ENCODE measurements around the gene GFY.

The GFY gene

DNA sequence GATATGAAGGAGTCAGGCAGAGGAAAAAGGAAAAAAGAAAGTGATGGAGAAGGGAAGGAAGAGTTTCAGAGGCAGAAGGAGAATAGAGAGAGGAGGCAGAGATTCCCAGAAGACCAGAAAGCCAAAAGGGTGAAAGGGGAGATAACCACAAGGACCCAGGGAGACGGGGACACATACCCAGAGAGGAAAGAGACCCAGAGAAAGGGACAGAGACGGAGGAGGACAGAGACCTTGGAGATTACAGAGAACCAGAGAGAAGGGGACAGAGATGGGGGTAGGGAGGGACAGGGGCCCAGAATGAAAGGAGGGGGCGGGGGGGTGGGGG, 3.3 kb upstream of the GFY start:
- no peak for TF ChIP-seq Cebpa-rat (IDR thresholded peaks at IDR 0.05)
- peaks cover 57 to 82% (median 78%) of the 10 kb centered on the region in 10 experiments for H3K4me1 ChIP-seq
- H3K9ac ChIP-seq: no peak overlapping the region
- peaks cover 74 to 83% (median 80%) of the 10 kb centered on the region in 11 experiments for H3K27me3 ChIP-seq
- peaks cover 0 to 9% (median 4%) of the 10 kb centered on the region in 11 experiments; a peak in 11 of 22 replicates for H3K9me3 ChIP-seq (replicated peaks in 1 of 11)
- peaks cover 0 to 14% (median 6%) of the 10 kb centered on the region in 11 experiments; a peak in 11 of 22 replicates for H4K20me1 ChIP-seq
- no peak overlapping the region for H3K4me2 ChIP-seq
- no peak overlapping the region for H3K27ac ChIP-seq
- no peak overlapping the region for H3K4me3 ChIP-seq
- H3K36me3 ChIP-seq: no peaks in the 10 kb centered on the region

DNA sequence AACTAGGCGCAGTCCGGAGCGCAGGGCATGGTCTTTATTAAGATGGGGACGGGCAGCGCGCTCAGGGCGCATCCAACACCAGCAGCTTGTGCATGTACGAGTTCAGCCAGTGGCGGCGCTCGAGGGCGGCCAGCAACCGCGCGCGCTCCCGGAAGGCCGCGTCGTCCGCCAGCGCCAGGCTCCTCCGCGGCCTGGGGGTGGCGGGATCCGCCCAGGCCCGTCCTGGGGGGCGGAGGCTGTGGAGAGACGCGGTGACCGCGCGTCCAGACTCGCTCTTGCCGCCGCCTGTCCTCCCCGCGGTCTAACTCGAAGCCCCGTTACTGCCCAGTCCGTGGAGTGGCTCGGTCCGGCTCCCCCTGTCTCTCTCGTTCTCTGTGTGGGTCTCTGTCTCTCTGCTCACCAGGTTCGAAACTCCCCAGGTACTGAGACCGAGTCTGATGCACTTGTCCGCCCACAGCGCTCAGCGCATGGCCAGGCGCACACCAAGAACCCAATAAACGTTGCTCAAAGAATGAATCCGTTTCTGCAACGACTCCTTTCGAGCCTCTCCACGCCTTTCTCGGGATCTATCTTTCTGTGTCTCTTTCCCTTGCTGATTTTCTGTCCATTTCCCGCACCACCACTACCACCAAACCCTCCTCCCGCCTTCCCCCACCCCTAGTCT, 2.6 kb upstream of the GFY start:
- peaks cover 0 to 9% (median 4%) of the 10 kb centered on the region in 11 experiments; a peak in 11 of 22 replicates for H3K9me3 ChIP-seq (replicated peaks in 1 of 11)
- H4K20me1 ChIP-seq: peaks cover 0 to 14% (median 6%) of the 10 kb centered on the region in 11 experiments; a peak in 11 of 22 replicates
- H3K36me3 ChIP-seq: no peaks in the 10 kb centered on the region
- peaks cover 50 to 81% (median 77%) of the 10 kb centered on the region in 10 experiments for H3K4me1 ChIP-seq
- H3K27ac ChIP-seq: no peak overlapping the region
- peaks cover 81 to 90% (median 87%) of the 10 kb centered on the region in 11 experiments for H3K27me3 ChIP-seq
- TF ChIP-seq Cebpa-rat (IDR thresholded peaks at IDR 0.05): no peak
- peak overlapping the region in 8 of 10 experiments; percentile 26 to 54 (median 32); a peak in 12 of 20 replicates for H3K4me3 ChIP-seq
- peak overlapping the region; percentile 51 to 86 (median 72) for H3K4me2 ChIP-seq
- H3K9ac ChIP-seq: peak overlapping the region in 2 of 11 experiments; percentile 11 to 29; a peak in 1 of 22 replicates

DNA sequence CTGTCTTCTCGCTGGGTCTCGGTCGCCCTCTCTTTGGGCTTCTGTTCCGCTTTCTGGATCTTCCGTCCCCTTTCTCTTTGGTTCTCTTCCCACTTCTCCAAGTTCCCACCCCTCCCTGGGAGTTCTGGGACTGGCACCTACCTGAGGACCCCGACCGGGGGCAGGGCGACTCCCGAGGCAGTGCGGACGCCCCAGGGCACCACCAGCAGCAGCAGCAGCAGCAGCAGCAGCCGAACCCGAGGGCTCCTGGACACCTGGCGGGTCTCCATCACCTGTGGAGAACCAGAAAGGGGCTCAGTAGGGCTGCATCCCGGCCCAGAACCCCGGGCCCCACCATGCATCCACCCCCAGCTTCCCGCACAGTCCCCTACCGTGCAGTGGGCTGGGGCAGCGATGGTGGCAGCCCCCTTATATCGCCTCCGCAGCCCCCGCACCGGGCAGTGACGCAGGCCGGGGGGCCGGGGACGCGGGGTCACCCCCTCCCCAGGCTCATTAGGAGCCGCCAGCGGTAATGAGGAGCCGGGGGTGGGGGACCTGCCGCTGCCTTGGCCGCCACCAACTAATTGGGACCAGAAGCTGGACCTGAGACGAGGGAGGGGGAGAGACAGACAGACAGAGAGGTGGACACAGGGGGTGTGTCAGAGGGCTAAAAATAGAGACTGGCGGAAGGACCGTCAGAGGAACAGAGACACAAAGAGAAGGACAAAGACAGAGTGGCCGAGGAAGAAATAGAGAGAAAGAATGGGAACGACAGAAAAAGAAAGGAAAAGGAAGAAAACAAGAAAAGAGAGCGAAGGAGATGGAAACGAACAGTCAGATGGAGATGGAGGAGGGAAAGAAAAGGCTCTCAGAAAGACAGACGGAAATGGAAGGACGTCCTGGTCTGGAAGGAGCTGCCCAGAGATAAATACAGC, 1.9 kb upstream of the GFY start, which contains the start of gene PTH2:
PTH2 (minus strand) TSS at position 371 of the 914 bp plus-strand sequence; CDS start at position 269, 102 bp downstream.
- Histone ChIP-seq H3K4me3 (peak within 1 kb of the TSS in 9 of 10 experiments; percentile 0 to 54 (median 31); a peak in 14 of 20 replicates), H3K36me3 (no peaks in the 10 kb centered on the region), H3K27me3 (peaks cover 89 to 98% (median 95%) of the 10 kb centered on the region in 11 experiments), H3K27ac (no peak within 1 kb of the TSS), H3K4me1 (peaks cover 48 to 81% (median 76%) of the 10 kb centered on the region in 10 experiments), H3K9me3 (replicated peaks in 1 of 11) (peaks cover 0 to 9% (median 4%) of the 10 kb centered on the region in 11 experiments; a peak in 11 of 22 replicates), H3K9ac (peak within 1 kb of the TSS in 3 of 11 experiments; percentile 11 to 34 (median 29); a peak in 1 of 22 replicates), H4K20me1 (peaks cover 0 to 18% (median 6%) of the 10 kb centered on the region in 11 experiments; a peak in 11 of 22 replicates), H3K4me2 (peak within 1 kb of the TSS; percentile 51 to 86 (median 72))
- TF ChIP-seq Cebpa-rat (IDR thresholded peaks at IDR 0.05): no peak

GRCh38 chr19:49423985-49424303, 1.2 kb upstream of the GFY start:
- Histone ChIP-seq H3K9me3 (replicated peaks in 1 of 11) (peaks cover 0 to 9% (median 4%) of the 10 kb centered on the region in 11 experiments; a peak in 11 of 22 replicates), H3K27me3 (peaks cover 95 to 100% (median 100%) of the 10 kb centered on the region in 11 experiments), H3K27ac (no peak overlapping the region), H3K9ac (0 out of 22 replicates have a peak overlapping the region, but pooled peaks of 1 of the 11 experiments have one; percentile 34), H3K36me3 (no peaks in the 10 kb centered on the region), H3K4me1 (peaks cover 43 to 77% (median 72%) of the 10 kb centered on the region in 10 experiments), H4K20me1 (peaks cover 0 to 22% (median 6%) of the 10 kb centered on the region in 11 experiments; a peak in 11 of 22 replicates), H3K4me3 (peak overlapping the region in 5 of 10 experiments; percentile 0 to 54 (median 31); a peak in 3 of 20 replicates), H3K4me2 (peak overlapping the region; percentile 51 to 86 (median 72))
- TF ChIP-seq Cebpa-rat (IDR thresholded peaks at IDR 0.05): no peak

DNA sequence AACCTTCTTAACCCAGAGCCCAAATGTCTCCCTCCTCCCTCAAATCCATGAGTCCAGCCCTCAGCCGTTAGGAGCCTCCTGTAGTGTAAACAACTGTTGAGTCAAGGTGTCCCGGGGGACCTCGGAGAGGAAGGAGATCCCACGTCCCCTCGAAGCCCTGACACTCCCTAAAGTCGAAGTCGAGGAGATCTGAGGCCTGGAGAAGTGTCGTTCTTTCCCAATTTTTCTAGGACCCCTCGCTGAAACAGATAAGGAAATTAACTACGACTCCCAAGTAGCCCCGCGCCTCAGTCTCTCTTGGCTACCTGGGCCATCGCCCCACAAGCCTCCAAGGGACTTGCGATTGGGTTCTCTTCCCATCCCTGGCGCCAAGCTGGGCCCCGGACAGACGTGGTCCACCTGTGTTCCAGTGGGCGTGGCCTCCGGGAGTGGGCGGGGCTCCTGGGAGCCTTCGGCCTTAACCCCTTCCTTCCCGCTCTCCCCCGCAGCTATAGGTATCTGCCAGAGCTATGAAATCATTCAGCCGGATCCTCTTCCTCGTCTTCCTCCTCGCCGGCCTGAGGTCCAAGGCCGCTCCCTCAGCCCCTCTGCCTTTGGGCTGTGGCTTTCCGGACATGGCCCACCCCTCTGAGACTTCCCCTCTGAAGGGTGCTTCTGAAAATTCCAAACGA, 869 bp downstream of the GFY start:
- Histone ChIP-seq H4K20me1 (peaks cover 0 to 22% (median 6%) of the 10 kb centered on the region in 11 experiments; a peak in 11 of 22 replicates), H3K9me3 (replicated peaks in 1 of 11) (peaks cover 0 to 6% (median 2%) of the 10 kb centered on the region in 11 experiments; a peak in 11 of 22 replicates), H3K27me3 (peaks cover 99 to 100% (median 100%) of the 10 kb centered on the region in 11 experiments), H3K4me1 (peaks cover 42 to 77% (median 67%) of the 10 kb centered on the region in 10 experiments), H3K36me3 (no peaks in the 10 kb centered on the region), H3K4me3 (peak overlapping the region in 8 of 10 experiments; percentile 3 to 56 (median 20); a peak in 9 of 20 replicates), H3K4me2 (peak overlapping the region; percentile 62 to 93 (median 71)), H3K9ac (no peak overlapping the region), H3K27ac (no peak overlapping the region)
- no peak for TF ChIP-seq Cebpa-rat (IDR thresholded peaks at IDR 0.05)

- H3K27me3 ChIP-seq: peaks cover 100% of the 10 kb centered on the region in 11 experiments
- H3K9me3 ChIP-seq (replicated peaks in 1 of 11): peaks cover 2 to 15% (median 7%) of the 10 kb centered on the region in 11 experiments; a peak in 15 of 22 replicates
- TF ChIP-seq Cebpa-rat (IDR thresholded peaks at IDR 0.05): no peak
- no peak overlapping the region for H3K27ac ChIP-seq
- H3K9ac ChIP-seq: no peak overlapping the region
- peaks cover 36 to 78% (median 63%) of the 10 kb centered on the region in 10 experiments for H3K4me1 ChIP-seq
- no peak overlapping the region for H3K4me3 ChIP-seq
- H3K4me2 ChIP-seq: peak overlapping the region in 2 of 11 experiments; percentile 47 to 56; a peak in 3 of 22 replicates
- no peaks in the 10 kb centered on the region for H3K36me3 ChIP-seq
- H4K20me1 ChIP-seq: peaks cover 0 to 20% (median 6%) of the 10 kb centered on the region in 11 experiments; a peak in 11 of 22 replicates
These were observed 2.2 kb downstream of the GFY start for GRCh38 chr19:49427339-49427738.

DNA sequence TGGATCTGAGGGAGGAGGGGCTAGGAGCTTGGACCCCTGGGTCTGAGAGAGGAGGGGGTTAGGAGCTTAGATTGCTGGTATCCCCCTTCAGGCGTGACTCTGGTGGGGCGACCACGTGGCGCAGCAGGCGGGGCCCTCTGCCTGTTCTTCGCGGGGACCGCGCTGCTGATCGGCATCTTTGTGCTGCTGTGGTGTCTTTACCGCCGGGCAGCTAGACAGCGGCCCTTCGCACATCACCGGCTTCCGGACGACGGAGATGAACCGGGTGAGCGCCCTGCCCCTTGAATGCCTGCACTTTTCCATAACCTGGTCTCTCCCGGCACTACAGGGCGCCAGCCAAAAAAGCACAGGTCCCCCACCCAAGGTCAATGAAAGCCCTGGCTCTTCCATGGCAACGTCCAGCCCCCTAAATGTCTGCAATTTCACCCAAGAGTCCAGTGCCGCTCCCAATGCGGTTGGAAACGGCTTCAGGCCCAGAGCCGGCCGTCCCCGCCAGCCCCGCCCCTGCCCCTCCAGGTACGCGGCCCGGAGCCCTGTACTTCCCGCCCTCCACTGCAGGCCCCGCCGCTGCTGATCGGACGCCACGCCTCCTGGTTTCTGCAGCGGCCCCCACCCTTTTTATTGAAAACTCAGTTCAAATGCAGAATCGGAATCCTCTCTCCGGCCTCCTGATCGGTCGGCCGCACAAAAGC, 2.8 kb downstream of the GFY start:
- Histone ChIP-seq H4K20me1 (peaks cover 0 to 17% (median 5%) of the 10 kb centered on the region in 11 experiments; a peak in 11 of 22 replicates), H3K4me2 (peak overlapping the region in 10 of 11 experiments; percentile 21 to 70 (median 50); a peak in 17 of 22 replicates), H3K27me3 (peaks cover 100% of the 10 kb centered on the region in 11 experiments), H3K9me3 (replicated peaks in 1 of 11) (peaks cover 4 to 20% (median 14%) of the 10 kb centered on the region in 11 experiments; a peak in 15 of 22 replicates), H3K9ac (no peak overlapping the region), H3K4me3 (peak overlapping the region in 2 of 10 experiments; percentile 26 to 46; a peak in 2 of 20 replicates), H3K4me1 (peaks cover 30 to 73% (median 58%) of the 10 kb centered on the region in 10 experiments), H3K27ac (no peak overlapping the region), H3K36me3 (no peaks in the 10 kb centered on the region)
- no peak for TF ChIP-seq Cebpa-rat (IDR thresholded peaks at IDR 0.05)
